Pancreas (tissue), 10 donors: ENCODE results near the gene ARHGAP30. TPM values are rescaled to one million over a fixed set of nuclear protein-coding genes. Genes with fewer than 3 reads are reported as not detected.
A peak's percentile ranks its signal among the peaks of the same experiment; 100 is the strongest.

ENCODE experiments used
- ATAC-seq, 4 donors: fragments of 200-7000 bp; cut with Tn5 transposase; one replicate each; pipeline versions ENCODE4 v1.8.0 to v1.9.1; 2020; ENCODE audit warnings: mild to moderate bottlenecking in 4 of 4, moderate library complexity in 4 of 4
- DNase-seq, 6 donors: peaks; one replicate each; pipeline ENCODE4 v3.0.0-alpha.2; 2020
- FAIRE-seq: peaks from 2 replicates; lab custom pipeline; 2012; peaks lifted over from hg19 to GRCh38; lab: Jason Lieb, UNC
- H3K27ac ChIP-seq, 4 donors: fragments of 200-600 bp; sonication (generic); 1 replicate in 3 of 4; 2 replicates in 1 of 4; pipeline versions ENCODE4 v1.5.0 to v1.8.0; 2020
- H3K27me3 ChIP-seq, 4 donors: fragments of 200-600 bp; one replicate each; pipeline ENCODE4 v1.8.0; 2021
- H3K36me3 ChIP-seq, 3 donors: fragments of 200-600 bp; sonication (generic) in 1 of 3; one replicate each; pipeline versions ENCODE4 v1.5.0 to v1.8.0; 2020 to 2021
- H3K4me1 ChIP-seq, 3 donors: fragments of 200-600 bp; one replicate each; pipeline ENCODE4 v1.8.0; 2021
- H3K4me3 ChIP-seq, 4 donors: fragments of 200-600 bp; sonication (generic) in 2 of 4; one replicate each; pipeline versions ENCODE4 v1.5.0 to v1.8.0; 2020 to 2021
- H3K9me3 ChIP-seq, 4 donors: fragments of 200-600 bp; one replicate each; pipeline ENCODE4 v1.8.0; 2021
- WGBS, 2 donors: extraction: QIAGEN DNeasy Blood & Tissue Kit; methylation state at CpG; one replicate each; pipeline ENCODE4 v1.1.7; 2013; 5-methylcytosine and 5-hydroxymethylcytosine counted together
- intact Hi-C, 3 donors: fragments of 100-400 bp; cut with DNase I; formaldehyde crosslinking; loops; one replicate each; pipeline versions ENCODE4 v1.11.1 to v1.14.2; 2022
- polyA plus RNA-seq, 2 donors: library from polyadenylated mRNA; stranded (reverse); fragments of 200-250 nt; gene quantifications; one replicate each; pipeline ENCODE4 v1.2.3, GENCODE V29; 2013
- total RNA-seq, 6 donors: library from RNA; stranded (reverse); fragmentation: NEBNext Ultra II Directional in 4 of 6; extraction: Animal tissue kit (Norgen Biotek cat#: 25700) in 4 of 6; gene quantifications; one replicate each; pipeline versions ENCODE4 v1.2.1 to v1.2.4, GENCODE V29; 2021 to 2023
- TF ChIP-seq, protein P1 (sequence below), 4 donors: fragments of 200-600 bp; sonication (generic) in 3 of 4; IDR thresholded peaks; one replicate each; pipeline versions ENCODE4 v1.5.0 to v1.8.0; 2021; ENCODE audit warnings: antibody characterized with exemption in 4 of 4
- donor health status: healthy with polysubstance abuse.
- donor health status: DM: no; HTN: no; CAD: no; lungs with moderate emphysema.
- donor health status: DM: no; HTN: no; CAD: no.
- donor health status: control.
- donor health status: control.
- donor health status: Bipolar disorder and iron deficiency.
- donor health status: DM: yes; HTN: yes; CAD: no.
- donor health status: DM: no; HTN: no; CAD: no.
- donor health status: DM: no; HTN: no; CAD: no.
- donor health status: DM: yes; HTN: yes; CAD: no.

The ARHGAP30 gene
- total and polyA plus RNA-seq, 8 donors = 0.43 to 9.1 (median 1.7) TPM

DNA sequence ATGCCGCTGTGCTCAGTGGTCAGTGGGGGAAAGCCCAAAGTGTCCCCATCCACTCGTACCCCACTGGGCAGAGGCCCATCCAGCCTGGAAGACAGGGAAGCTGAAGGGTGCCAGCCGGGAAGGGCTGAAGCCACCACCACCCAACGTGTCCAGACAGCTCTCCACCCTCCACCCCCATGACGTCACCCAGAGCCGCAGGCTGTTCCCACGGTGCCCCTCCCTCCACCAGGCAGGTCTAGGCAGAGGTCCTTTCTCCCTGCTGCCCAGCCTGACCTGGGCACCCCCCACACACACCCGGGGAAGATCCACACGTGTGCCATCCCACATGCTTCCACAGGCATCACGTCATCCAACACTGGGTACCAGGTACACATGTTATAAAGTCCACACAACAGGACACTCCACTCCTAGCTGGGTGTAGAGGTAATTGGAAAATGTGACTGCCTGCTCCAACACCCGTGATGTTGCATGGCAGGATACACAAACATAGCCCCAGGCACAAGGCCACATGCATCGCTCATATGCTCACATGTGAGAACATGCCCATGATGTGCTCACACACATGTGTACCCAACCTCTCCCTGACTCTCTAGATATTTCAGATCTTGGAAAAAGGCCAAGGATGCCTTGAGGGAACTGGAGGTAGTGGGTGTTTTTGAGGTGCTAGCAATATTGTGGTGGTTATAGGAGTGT is 5.1 kb upstream of the ARHGAP30 start:
- WGBS, 2 donors = 75 to 85% methylated on average over 12 of the region's 12 CpGs
- H3K27ac ChIP-seq = no peak overlapping the region
- ATAC-seq (peak in 1 of 4 donors; percentile 13), FAIRE-seq (no peak), DNase-seq (no peak)
- no peak overlapping the region for H3K4me3 ChIP-seq
- no peaks in the 10 kb centered on the region for H3K27me3 ChIP-seq
- H3K4me1 ChIP-seq = no peaks in the 10 kb centered on the region
- no peaks in the 10 kb centered on the region for H3K36me3 ChIP-seq
- TF ChIP-seq, protein P1, sequence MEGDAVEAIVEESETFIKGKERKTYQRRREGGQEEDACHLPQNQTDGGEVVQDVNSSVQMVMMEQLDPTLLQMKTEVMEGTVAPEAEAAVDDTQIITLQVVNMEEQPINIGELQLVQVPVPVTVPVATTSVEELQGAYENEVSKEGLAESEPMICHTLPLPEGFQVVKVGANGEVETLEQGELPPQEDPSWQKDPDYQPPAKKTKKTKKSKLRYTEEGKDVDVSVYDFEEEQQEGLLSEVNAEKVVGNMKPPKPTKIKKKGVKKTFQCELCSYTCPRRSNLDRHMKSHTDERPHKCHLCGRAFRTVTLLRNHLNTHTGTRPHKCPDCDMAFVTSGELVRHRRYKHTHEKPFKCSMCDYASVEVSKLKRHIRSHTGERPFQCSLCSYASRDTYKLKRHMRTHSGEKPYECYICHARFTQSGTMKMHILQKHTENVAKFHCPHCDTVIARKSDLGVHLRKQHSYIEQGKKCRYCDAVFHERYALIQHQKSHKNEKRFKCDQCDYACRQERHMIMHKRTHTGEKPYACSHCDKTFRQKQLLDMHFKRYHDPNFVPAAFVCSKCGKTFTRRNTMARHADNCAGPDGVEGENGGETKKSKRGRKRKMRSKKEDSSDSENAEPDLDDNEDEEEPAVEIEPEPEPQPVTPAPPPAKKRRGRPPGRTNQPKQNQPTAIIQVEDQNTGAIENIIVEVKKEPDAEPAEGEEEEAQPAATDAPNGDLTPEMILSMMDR (IDR thresholded peaks at IDR 0.05) = no peak
- intact Hi-C loops = no loop called here
- no peaks in the 10 kb centered on the region for H3K9me3 ChIP-seq

DNA sequence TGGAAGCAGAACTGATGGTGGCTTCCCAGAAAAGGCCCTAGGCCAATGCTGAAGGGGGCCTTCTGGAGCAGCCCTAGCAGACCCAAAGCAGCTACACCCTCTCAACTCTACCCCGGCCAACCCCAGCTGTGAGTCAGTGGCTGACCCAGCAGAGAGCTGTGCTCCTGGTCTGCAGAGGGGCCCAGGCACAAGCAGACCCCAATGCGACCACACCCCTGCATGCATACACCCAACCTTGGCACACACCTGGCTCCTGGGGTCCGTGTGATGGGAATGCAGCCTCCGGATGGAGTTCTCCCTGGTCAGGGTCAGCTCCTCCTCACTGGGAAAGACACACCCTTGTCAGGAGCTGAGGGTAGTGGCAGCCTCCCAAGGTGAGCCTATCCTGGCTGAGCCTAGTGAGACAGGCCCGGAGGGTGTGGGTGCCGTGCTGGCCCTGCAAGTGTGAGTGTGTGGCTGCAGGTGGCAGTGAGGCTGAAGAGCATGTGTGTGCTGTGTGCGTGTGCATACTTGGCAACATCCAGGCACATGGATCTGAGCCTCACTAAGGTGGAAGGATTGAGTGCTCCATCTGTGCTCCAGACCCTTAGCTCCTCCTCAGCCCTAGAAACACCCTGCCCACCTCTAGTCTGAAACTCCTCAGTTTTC is 3.9 kb upstream of the ARHGAP30 start:
- no peak for FAIRE-seq
- peak in 2 of 4 donors; percentile 11 to 23 for ATAC-seq
- no peak for DNase-seq
- Histone ChIP-seq H3K27ac (no peak overlapping the region), H3K4me3 (no peak overlapping the region), H3K36me3 (no peaks in the 10 kb centered on the region), H3K4me1 (no peaks in the 10 kb centered on the region), H3K9me3 (no peaks in the 10 kb centered on the region), H3K27me3 (no peaks in the 10 kb centered on the region)
- intact Hi-C loops = no loop called here
- TF ChIP-seq, protein P1 (IDR thresholded peaks at IDR 0.05) = no peak
- WGBS, 2 donors = 65 to 70% methylated on average over 7 of the region's 7 CpGs

DNA sequence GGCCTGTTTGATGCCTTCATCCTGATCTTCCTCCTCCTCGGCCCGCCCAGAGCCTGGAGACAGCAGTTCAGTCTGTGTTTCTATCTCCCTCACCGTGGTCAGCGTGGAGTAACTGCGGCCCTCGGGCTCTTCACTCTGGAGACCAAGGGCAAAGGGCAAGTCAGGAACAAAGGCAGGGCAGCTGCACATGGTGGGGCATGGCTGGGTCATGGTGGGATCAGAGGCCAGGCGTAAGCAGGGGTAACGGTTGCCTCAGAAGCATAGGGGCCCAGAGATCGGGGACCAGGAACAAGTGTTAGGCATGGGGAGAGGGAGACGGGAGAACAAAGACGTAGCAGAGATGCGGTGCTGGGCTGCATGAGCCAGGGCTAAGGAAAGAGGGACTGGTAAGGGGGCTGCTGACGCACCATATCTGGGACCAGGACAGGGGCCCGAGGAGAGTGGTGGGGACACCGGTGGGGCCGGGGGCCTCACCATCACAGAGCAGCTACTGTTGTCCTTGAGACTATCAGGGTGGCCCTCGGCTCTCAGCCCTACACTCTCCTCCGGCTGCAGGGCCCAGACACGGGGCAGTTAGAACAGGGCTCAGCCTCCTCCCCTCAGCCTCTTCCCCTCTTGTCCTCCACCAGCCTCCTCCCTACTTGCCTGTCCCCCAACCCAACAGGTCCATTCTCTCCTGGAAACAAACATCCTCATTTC is 3.2 kb upstream of the ARHGAP30 start:
- Histone ChIP-seq H3K27ac (no peak overlapping the region), H3K4me3 (no peak overlapping the region), H3K36me3 (no peaks in the 10 kb centered on the region), H3K9me3 (no peaks in the 10 kb centered on the region), H3K27me3 (no peaks in the 10 kb centered on the region), H3K4me1 (no peaks in the 10 kb centered on the region)
- TF ChIP-seq, protein P1 (IDR thresholded peaks at IDR 0.05) = no peak
- intact Hi-C loops = no loop called here
- FAIRE-seq (no peak), ATAC-seq (no peak), DNase-seq (no peak)
- WGBS, 2 donors = 88% methylated on average over 19 of the region's 19 CpGs

DNA sequence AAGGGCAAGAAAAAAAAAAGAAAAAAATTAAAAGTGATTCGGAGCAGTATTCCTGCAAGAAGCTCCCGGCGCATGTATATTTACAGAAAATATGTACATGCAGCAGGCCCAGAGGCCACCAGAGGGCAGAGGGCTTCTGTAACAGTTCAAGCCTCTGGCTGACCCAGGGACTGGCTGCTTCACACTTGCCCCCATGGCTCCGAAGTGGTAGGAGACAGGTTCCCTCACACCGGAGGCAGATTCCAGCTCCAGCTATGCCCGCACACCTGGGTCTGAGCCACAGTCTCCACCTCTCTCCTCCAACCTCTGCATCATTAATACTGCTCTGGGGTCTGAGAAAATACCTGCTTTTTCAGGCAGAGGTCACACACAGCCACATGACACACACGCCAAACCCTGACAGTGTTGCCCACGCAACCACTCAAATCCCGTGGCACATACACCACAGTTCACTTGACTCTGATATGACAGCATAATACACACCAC is 2.2 kb upstream of the ARHGAP30 start:
- TF ChIP-seq, protein P1 (IDR thresholded peaks at IDR 0.05) = peak; percentile 44 to 59 (median 52)
- ATAC-seq (peak; percentile 72 to 89 (median 78)), FAIRE-seq (no peak), DNase-seq (peak; percentile 50 to 80 (median 72))
- intact Hi-C loops = no loop called here
- Histone ChIP-seq H3K4me3 (no peak overlapping the region), H3K4me1 (no peaks in the 10 kb centered on the region), H3K9me3 (no peaks in the 10 kb centered on the region), H3K27ac (no peak overlapping the region), H3K27me3 (no peaks in the 10 kb centered on the region), H3K36me3 (no peaks in the 10 kb centered on the region)
- 37 to 41% methylated on average over 9 of the region's 9 CpGs for WGBS, 2 donors
